GM23338 (cell line): ENCODE measurements around the gene GTPBP8. TPM values are rescaled to one million over a fixed set of nuclear protein-coding genes. Genes with fewer than 3 reads are reported as not detected.

ENCODE experiments used
- ATAC-seq: fragments of 200-7000 bp; cut with Tn5 transposase; 3 replicates; pipeline ENCODE4 v1.9.1; 2020
- DNase-seq: peaks from one replicate; pipeline ENCODE4 v3.0.0-alpha.2; 2015; ENCODE audit warnings: low spot score
- H2AFZ ChIP-seq: fragments of 200-600 bp; sonication (generic); 2 replicates; pipeline ENCODE4 v1.8.0; 2016; ENCODE audit warnings: antibody characterized with exemption, mild to moderate bottlenecking, moderate library complexity
- H3F3A ChIP-seq: fragments of 200-600 bp; sonication (generic); replicated peaks from 2 replicates; pipeline ENCODE4 v1.8.0; 2017; ENCODE audit warnings: antibody characterized with exemption, mixed run types, low read depth
- H3K27ac ChIP-seq: fragments of 200-600 bp; sonication (generic); 2 replicates; pipeline ENCODE4 v1.6.1; 2016; ENCODE audit warnings: low read depth
- H3K27me3 ChIP-seq: fragments of 200-600 bp; sonication (generic); 2 replicates; pipeline ENCODE4 v1.8.0; 2016; ENCODE audit warnings: mild to moderate bottlenecking, mixed run types, moderate library complexity; ENCODE audit not compliant: insufficient read depth
- H3K36me3 ChIP-seq: fragments of 200-600 bp; sonication (generic); 2 replicates; pipeline ENCODE4 v1.8.0; 2016; ENCODE audit warnings: mild to moderate bottlenecking; ENCODE audit not compliant: insufficient read depth
- H3K4me1 ChIP-seq: fragments of 200-600 bp; sonication (generic); 2 replicates; pipeline ENCODE4 v1.8.0; 2016; ENCODE audit warnings: mild to moderate bottlenecking, moderate library complexity; ENCODE audit not compliant: insufficient read depth
- H3K4me2 ChIP-seq: fragments of 200-600 bp; sonication (generic); 2 replicates; pipeline ENCODE4 v1.7.1; 2017; ENCODE audit warnings: mixed run types
- H3K4me3 ChIP-seq: fragments of 200-600 bp; sonication (generic); 2 replicates; pipeline ENCODE4 v1.6.1; 2016; ENCODE audit warnings: mixed run types
- H3K79me2 ChIP-seq: fragments of 200-600 bp; sonication (generic); replicated peaks from 2 replicates; pipeline ENCODE4 v1.8.0; 2017; ENCODE audit warnings: mild to moderate bottlenecking; ENCODE audit not compliant: insufficient read depth
- H3K9me2 ChIP-seq: fragments of 200-600 bp; sonication (generic); 2 replicates; pipeline ENCODE4 v1.8.0; 2017; ENCODE audit not compliant: insufficient read depth
- H4K20me1 ChIP-seq: fragments of 200-600 bp; sonication (generic); replicated peaks from 2 replicates; pipeline ENCODE4 v1.8.0; 2017; ENCODE audit warnings: mild to moderate bottlenecking; ENCODE audit not compliant: insufficient read depth
- H3K27ac Mint-ChIP-seq: 2 replicates; pipeline ENCODE4 v1.8.0; 2020; ENCODE audit warnings: inconsistent platforms, mild to moderate bottlenecking, moderate library complexity, mixed read lengths
- H3K27me3 Mint-ChIP-seq: 3 replicates; pipeline ENCODE4 v1.8.0; 2022; ENCODE audit warnings: low read depth, mild to moderate bottlenecking, moderate library complexity, mixed read lengths, inconsistent platforms; ENCODE audit not compliant: insufficient read depth, poor library complexity
- H3K36me3 Mint-ChIP-seq: 3 replicates; pipeline ENCODE4 v1.8.0; 2021; ENCODE audit warnings: low read depth, mild to moderate bottlenecking, inconsistent platforms, moderate library complexity, mixed read lengths
- H3K4me1 Mint-ChIP-seq: 3 replicates; pipeline ENCODE4 v1.8.0; 2020; ENCODE audit warnings: mild to moderate bottlenecking, inconsistent platforms, mixed read lengths
- H3K4me3 Mint-ChIP-seq: 3 replicates; pipeline ENCODE4 v1.8.0; 2021; ENCODE audit warnings: moderate library complexity, mild to moderate bottlenecking, inconsistent platforms, mixed read lengths
- H3K9me3 Mint-ChIP-seq: 3 replicates; pipeline ENCODE4 v1.8.0; 2020; ENCODE audit warnings: moderate library complexity, mild to moderate bottlenecking, inconsistent platforms, mixed read lengths
- CREB1 ChIP-seq: fragments of 250-450 bp; sonication (Bioruptor Pico); IDR thresholded peaks from 2 replicates; pipeline ENCODE4 v1.5.0; 2020; ENCODE audit warnings: low read depth, mild to moderate bottlenecking, moderate library complexity
- ETS1 ChIP-seq: IDR thresholded peaks from 2 replicates; pipeline ENCODE4 v1.6.1; 2016; ENCODE audit warnings: antibody characterized with exemption
- EZH2 ChIP-seq: fragments of 200-600 bp; sonication (generic); IDR thresholded peaks from one replicate; pipeline ENCODE4 v1.8.0; 2017; ENCODE audit warnings: antibody characterized with exemption, mild to moderate bottlenecking, low read depth; ENCODE audit not compliant: unreplicated experiment
- JUNB ChIP-seq: IDR thresholded peaks from one replicate; pipeline ENCODE4 v1.6.1; 2016; ENCODE audit warnings: antibody characterized with exemption; ENCODE audit not compliant: unreplicated experiment
- NANOG ChIP-seq: IDR thresholded peaks from 2 replicates; pipeline ENCODE4 v1.6.1; 2016; ENCODE audit warnings: antibody characterized with exemption, borderline replicate concordance
- REST ChIP-seq: IDR thresholded peaks from one replicate; pipeline ENCODE4 v1.6.1; 2018; ENCODE audit warnings: antibody characterized with exemption; ENCODE audit not compliant: unreplicated experiment
- ZNF114 ChIP-seq: fragments of 250-450 bp; sonication (Bioruptor Pico); IDR thresholded peaks from 2 replicates; pipeline ENCODE4 v1.5.0; 2020; ENCODE audit warnings: mild to moderate bottlenecking, moderate library complexity
- polyA plus RNA-seq: library from polyadenylated mRNA; unstranded; fragments of >200 nt; fragmentation: Nextera tagmentation; extraction: Ambion mirVana; gene quantifications from 2 replicates; pipeline ENCODE4 v1.2.1, GENCODE V29; 2016
- total RNA-seq: library from RNA; depleted of rRNA; stranded (reverse); fragments of >200 nt; shearing (Covaris generic); gene quantifications from 2 replicates; pipeline ENCODE4 v1.2.3, GENCODE V29; 2014

Gene GTPBP8
- total and polyA plus RNA-seq, 2 experiments from 2014 or later = 39.9 to 47.1 TPM

GRCh38 chr3:113006359-113007056, 15.7 kb downstream of the GTPBP8 start:
- Histone ChIP-seq H2AFZ (no peak overlapping the region), H3K27ac (no peak overlapping the region), H3K9me2 (no peaks in the 10 kb centered on the region), H3K79me2 (peaks cover 29% of the 10 kb centered on the region), H3K4me3 (no peak overlapping the region), H3K27me3 (no peaks in the 10 kb centered on the region), H3K4me2 (no peak overlapping the region), H3K36me3 (peaks cover 58% of the 10 kb centered on the region), H4K20me1 (peaks cover 7% of the 10 kb centered on the region; the same call in 1 of the 2 replicates), H3K4me1 (no peaks in the 10 kb centered on the region), H3F3A (no peaks in the 10 kb centered on the region)
- Mint-ChIP-seq H3K4me3 (no peak overlapping the region), H3K9me3 (no peaks in the 10 kb centered on the region), H3K4me1 (peaks cover 9% of the 10 kb centered on the region; the same call in 2 of the 3 replicates), H3K27ac (no peak overlapping the region), H3K27me3 (peaks cover 4% of the 10 kb centered on the region), H3K36me3 (peaks cover 71% of the 10 kb centered on the region)
- TF ChIP-seq REST = no peak
- TF ChIP-seq EZH2 = no peak
- no peak for TF ChIP-seq NANOG
- TF ChIP-seq ETS1 = no peak
- TF ChIP-seq JUNB = no peak
- no peak for TF ChIP-seq CREB1
- ATAC-seq (no peak), DNase-seq (no peak)

GRCh38 chr3:113008117-113008516, 17.3 kb downstream of the GTPBP8 start:
- peaks cover 62% of the 10 kb centered on the region for H3K36me3 ChIP-seq
- no peaks in the 10 kb centered on the region for H3K9me2 ChIP-seq
- H4K20me1 ChIP-seq = 0 out of 2 replicates have a peak, but pooled peaks cover 12% of the 10 kb centered on the region
- no peaks in the 10 kb centered on the region for H3K9me3 Mint-ChIP-seq
- H3K4me3 Mint-ChIP-seq = no peak overlapping the region
- ATAC-seq = no peak
- H3K27ac ChIP-seq = no peak overlapping the region
- H3K27ac Mint-ChIP-seq = no peak overlapping the region
- no peak for DNase-seq
- no peaks in the 10 kb centered on the region for H3K27me3 ChIP-seq
- peaks cover 45% of the 10 kb centered on the region for H3K79me2 ChIP-seq
- peaks cover 1% of the 10 kb centered on the region for H3K27me3 Mint-ChIP-seq
- H3K4me3 ChIP-seq = no peak overlapping the region
- no peaks in the 10 kb centered on the region for H3K4me1 ChIP-seq
- no peaks in the 10 kb centered on the region for H3F3A ChIP-seq
- H2AFZ ChIP-seq = no peak overlapping the region
- H3K36me3 Mint-ChIP-seq = peaks cover 70% of the 10 kb centered on the region
- no peak overlapping the region for H3K4me2 ChIP-seq
- no peaks in the 10 kb centered on the region for H3K4me1 Mint-ChIP-seq
- no peak for TF ChIP-seq ETS1
- TF ChIP-seq EZH2 = no peak
- no peak for TF ChIP-seq ZNF114 (CRISPR knock-in tag)
- TF ChIP-seq REST = no peak
